GM12878 (cell line): ENCODE data around the gene OR4Q2.

ENCODE experiments used
- ASH2L ChIP-seq: fragments of 300-600, 200-600 bp; sonication (generic); IDR thresholded peaks from 2 replicates; pipeline ENCODE4 v1.6.1; 2017; ENCODE audit warnings: low read depth, mild to moderate bottlenecking, borderline replicate concordance
- EP300 ChIP-seq, 2 experiments: fragments of 150-350 bp in 1 of 2; IDR thresholded peaks; 2 replicates each; pipeline ENCODE4 v1.6.1; 2011 to 2012; ENCODE audit warnings: low read depth in 2 of 2, low read length in 2 of 2, borderline replicate concordance in 1 of 2, improper control_type of control experiment in 1 of 2, inconsistent platforms in 1 of 2; ENCODE audit not compliant: control insufficient read depth in 1 of 2
- IRF3 ChIP-seq: fragments of 450-650 bp; IDR thresholded peaks from 2 replicates; pipeline ENCODE4 v1.6.1; 2014; ENCODE audit warnings: mild to moderate bottlenecking
- POLR2A ChIP-seq: IDR thresholded peaks from 2 replicates; pipeline ENCODE4 v1.6.1; 2011; ENCODE audit warnings: low read depth, mild to moderate bottlenecking, low read length
- SP1 ChIP-seq: IDR thresholded peaks from one replicate; pipeline ENCODE4 v1.6.1; 2011; ENCODE audit warnings: low read depth, low read length
- SREBF1 ChIP-seq: IDR thresholded peaks from 2 replicates; pipeline ENCODE4 v1.6.1; 2012; ENCODE audit warnings: mild to moderate bottlenecking, low read length
- YY1 ChIP-seq: IDR thresholded peaks from 2 replicates; pipeline ENCODE4 v1.6.1; 2011; ENCODE audit warnings: low read depth, mild to moderate bottlenecking, low read length
- TF ChIP-seq, protein P1 (sequence below), 3 experiments: IDR thresholded peaks in 2 of 3; conservative IDR thresholded peaks in 1 of 3; 2 replicates each; pipeline ENCODE4 v1.5.1; 2011; ENCODE audit warnings: low read depth in 3 of 3, low read length in 3 of 3, mild to moderate bottlenecking in 3 of 3, control low read depth in 2 of 3, moderate library complexity in 2 of 3, inconsistent platforms in 1 of 3, mixed read lengths in 1 of 3; ENCODE audit not compliant: control insufficient read depth in 2 of 3, insufficient read depth in 1 of 3; ENCODE audit errors: extremely low read depth in 1 of 3
- TF ChIP-seq, protein P2 (sequence below): fragments of 450-650 bp; IDR thresholded peaks from 2 replicates; pipeline ENCODE4 v1.6.1; 2016; ENCODE audit warnings: mild to moderate bottlenecking

- TF ChIP-seq ASH2L (no peak), YY1 (no peak), SREBF1 (no peak), POLR2A (no peak), EP300 (IDR thresholded peaks at IDR 0.05; ENCODE audit: borderline replicate concordance in 1 of 2, control insufficient read depth in 1 of 2, low read depth in 2 of 2, low read length in 2 of 2) (no peak), SP1 (no peak), IRF3 (no peak)
- TF ChIP-seq, protein P1, sequence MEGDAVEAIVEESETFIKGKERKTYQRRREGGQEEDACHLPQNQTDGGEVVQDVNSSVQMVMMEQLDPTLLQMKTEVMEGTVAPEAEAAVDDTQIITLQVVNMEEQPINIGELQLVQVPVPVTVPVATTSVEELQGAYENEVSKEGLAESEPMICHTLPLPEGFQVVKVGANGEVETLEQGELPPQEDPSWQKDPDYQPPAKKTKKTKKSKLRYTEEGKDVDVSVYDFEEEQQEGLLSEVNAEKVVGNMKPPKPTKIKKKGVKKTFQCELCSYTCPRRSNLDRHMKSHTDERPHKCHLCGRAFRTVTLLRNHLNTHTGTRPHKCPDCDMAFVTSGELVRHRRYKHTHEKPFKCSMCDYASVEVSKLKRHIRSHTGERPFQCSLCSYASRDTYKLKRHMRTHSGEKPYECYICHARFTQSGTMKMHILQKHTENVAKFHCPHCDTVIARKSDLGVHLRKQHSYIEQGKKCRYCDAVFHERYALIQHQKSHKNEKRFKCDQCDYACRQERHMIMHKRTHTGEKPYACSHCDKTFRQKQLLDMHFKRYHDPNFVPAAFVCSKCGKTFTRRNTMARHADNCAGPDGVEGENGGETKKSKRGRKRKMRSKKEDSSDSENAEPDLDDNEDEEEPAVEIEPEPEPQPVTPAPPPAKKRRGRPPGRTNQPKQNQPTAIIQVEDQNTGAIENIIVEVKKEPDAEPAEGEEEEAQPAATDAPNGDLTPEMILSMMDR (IDR thresholded peaks at IDR 0.05 in 2 of 3, conservative IDR thresholded peaks at IDR 0.05 in 1 of 3; ENCODE audit: control insufficient read depth in 2 of 3, extremely low read depth in 1 of 3, insufficient read depth in 1 of 3, low read depth in 3 of 3, low read length in 3 of 3) = no peak
- TF ChIP-seq, protein P2, sequence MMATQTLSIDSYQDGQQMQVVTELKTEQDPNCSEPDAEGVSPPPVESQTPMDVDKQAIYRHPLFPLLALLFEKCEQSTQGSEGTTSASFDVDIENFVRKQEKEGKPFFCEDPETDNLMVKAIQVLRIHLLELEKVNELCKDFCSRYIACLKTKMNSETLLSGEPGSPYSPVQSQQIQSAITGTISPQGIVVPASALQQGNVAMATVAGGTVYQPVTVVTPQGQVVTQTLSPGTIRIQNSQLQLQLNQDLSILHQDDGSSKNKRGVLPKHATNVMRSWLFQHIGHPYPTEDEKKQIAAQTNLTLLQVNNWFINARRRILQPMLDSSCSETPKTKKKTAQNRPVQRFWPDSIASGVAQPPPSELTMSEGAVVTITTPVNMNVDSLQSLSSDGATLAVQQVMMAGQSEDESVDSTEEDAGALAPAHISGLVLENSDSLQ = no peak
These were observed 26.7 kb upstream of the OR4Q2 start, which contains the start of gene OR4K15 for GRCh38 chr14:19975291-19975690.
